ENCODE results near the gene FAM83E.

The FAM83E gene

GRCh38 chr19:48571378-48572162, 43.3 kb downstream of the FAM83E start:
- no peak for DNase-seq

GRCh38 chr19:48569814-48570213, 45.1 kb downstream of the FAM83E start:
- no peak for DNase-seq

GRCh38 chr19:48568345-48568886, 46.5 kb downstream of the FAM83E start:
- DNase-seq: no peak

- DNase-seq: no peak
These were observed 49.8 kb downstream of the FAM83E start for GRCh38 chr19:48565090-48565489.
